Measurements from ENCODE around the gene SH3RF2. TPM values are rescaled to one million over a fixed set of nuclear protein-coding genes. Genes with fewer than 3 reads are reported as not detected.

Gene SH3RF2
- total RNA-seq, 4 donors from 2014 or later: 19.2 to 97.1 (median 39.1) TPM

- no peak overlapping the region for H3K4me3 ChIP-seq
- H3K27ac ChIP-seq: no peak overlapping the region
- no peak for TF ChIP-seq CTCF (IDR thresholded peaks at IDR 0.05 in 4 of 5, conservative IDR thresholded peaks at IDR 0.05 in 1 of 5)
- no peak for TF ChIP-seq POLR2A (IDR thresholded peaks at IDR 0.05)
- no peaks in the 10 kb centered on the region for H3K4me1 ChIP-seq
- H3K27me3 ChIP-seq: no peaks in the 10 kb centered on the region
- no peaks in the 10 kb centered on the region for H3K9me3 ChIP-seq
- in situ Hi-C loops (cut with MboI; ENCODE audit: low sequenced_read_pairs in 4 of 4) (no loop called here), intact Hi-C loops (cut with DNase I; ENCODE audit: low total_unique reads) (no loop called here)
- ATAC-seq (no peak), DNase-seq (no peak)
- peaks cover 0 to 27% of the 10 kb centered on the region in 2 donors for H3K36me3 ChIP-seq
Measured at GRCh38 chr5:146109379-146109778, 173.0 kb downstream of the SH3RF2 start.

DNA sequence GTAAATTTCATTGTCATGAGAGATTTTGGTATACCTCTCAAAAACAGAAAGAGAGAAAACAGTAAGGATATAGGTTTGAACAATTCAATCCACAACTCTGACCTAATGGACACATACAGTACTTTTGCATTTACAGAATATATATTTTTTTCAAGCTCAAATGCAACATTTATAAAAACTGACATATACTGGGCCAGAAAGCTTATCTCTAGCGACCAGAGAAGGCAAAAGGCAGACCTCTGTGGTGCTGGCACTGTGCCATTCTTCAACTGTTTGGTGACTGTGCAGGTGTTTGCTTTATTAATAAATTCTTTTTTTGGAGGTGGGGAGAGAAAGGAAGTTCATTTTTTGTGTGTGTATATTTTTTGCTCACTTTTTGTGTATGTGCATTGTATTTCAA is 175.0 kb downstream of the SH3RF2 start:
- H3K27me3 ChIP-seq: no peaks in the 10 kb centered on the region
- intact Hi-C loops (cut with DNase I; ENCODE audit: low total_unique reads) (no loop called here), in situ Hi-C loops (cut with MboI; ENCODE audit: low sequenced_read_pairs in 4 of 4) (no loop called here)
- H3K4me3 ChIP-seq: no peak overlapping the region
- ATAC-seq: no peak
- no peaks in the 10 kb centered on the region for H3K4me1 ChIP-seq
- peaks cover 0 to 27% of the 10 kb centered on the region in 2 donors for H3K36me3 ChIP-seq
- no peaks in the 10 kb centered on the region for H3K9me3 ChIP-seq
- no peak overlapping the region for H3K27ac ChIP-seq
- no peak for DNase-seq
- no peak for TF ChIP-seq CTCF (IDR thresholded peaks at IDR 0.05 in 4 of 5, conservative IDR thresholded peaks at IDR 0.05 in 1 of 5)
- TF ChIP-seq POLR2A (IDR thresholded peaks at IDR 0.05): no peak

DNA sequence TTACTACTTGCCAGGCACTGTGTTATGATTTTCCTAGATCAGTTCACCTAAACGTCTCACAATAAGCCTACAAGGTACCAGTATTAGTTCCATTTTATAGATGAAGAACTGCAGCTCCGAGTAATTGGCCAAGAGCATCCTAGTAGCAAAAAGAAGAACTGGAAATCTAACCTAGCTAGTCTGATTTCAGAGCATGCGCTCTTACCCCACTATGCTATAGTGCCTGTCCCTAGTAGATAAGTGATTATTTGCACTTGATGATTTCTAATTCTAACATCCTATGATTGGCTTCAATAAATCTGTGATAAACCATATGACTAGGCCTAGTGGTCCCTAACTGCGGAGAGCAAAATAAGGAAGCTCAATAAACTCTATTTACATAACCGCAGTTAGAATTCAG is 176.1 kb downstream of the SH3RF2 start:
- ATAC-seq (no peak), DNase-seq (no peak)
- Histone ChIP-seq H3K4me3 (no peak overlapping the region), H3K36me3 (peaks cover 0 to 32% of the 10 kb centered on the region in 2 donors), H3K4me1 (peaks cover 0 to 4% of the 10 kb centered on the region in 2 donors), H3K27me3 (no peaks in the 10 kb centered on the region), H3K9me3 (no peaks in the 10 kb centered on the region), H3K27ac (no peak overlapping the region)
- in situ Hi-C loops (cut with MboI; ENCODE audit: low sequenced_read_pairs in 4 of 4): no loop called here
- intact Hi-C loops (cut with DNase I; ENCODE audit: low total_unique reads): no loop called here
- TF ChIP-seq CTCF (IDR thresholded peaks at IDR 0.05 in 4 of 5, conservative IDR thresholded peaks at IDR 0.05 in 1 of 5) (no peak), POLR2A (IDR thresholded peaks at IDR 0.05) (no peak)

Other genes starting within 250 kb of the SH3RF2 start
- gene PRELID2, start 101.2 kb upstream of the SH3RF2 start, total RNA-seq: 1 to 10 TPM in 3 of 4 donors, not detected in 1; 1.1 to 6.7 (median 1.2) TPM
- gene GRXCR2, start 63.6 kb upstream of the SH3RF2 start, total RNA-seq: not detected
- gene PLAC8L1, start 169.0 kb downstream of the SH3RF2 start, total RNA-seq: not detected
- 10 to 100 TPM; 77.0 to 83.1 (median 81.9) TPM for gene LARS1, start 246.1 kb downstream of the SH3RF2 start, total RNA-seq